GM12801 (cell line): ENCODE measurements around the gene TRIM22.

ENCODE experiments used
- TF ChIP-seq, protein P1 (sequence below): IDR thresholded peaks from one replicate; pipeline ENCODE4 v1.5.1; 2011; ENCODE audit warnings: control low read depth; ENCODE audit not compliant: insufficient read length; ENCODE audit errors: extremely low read depth

Gene TRIM22

DNA sequence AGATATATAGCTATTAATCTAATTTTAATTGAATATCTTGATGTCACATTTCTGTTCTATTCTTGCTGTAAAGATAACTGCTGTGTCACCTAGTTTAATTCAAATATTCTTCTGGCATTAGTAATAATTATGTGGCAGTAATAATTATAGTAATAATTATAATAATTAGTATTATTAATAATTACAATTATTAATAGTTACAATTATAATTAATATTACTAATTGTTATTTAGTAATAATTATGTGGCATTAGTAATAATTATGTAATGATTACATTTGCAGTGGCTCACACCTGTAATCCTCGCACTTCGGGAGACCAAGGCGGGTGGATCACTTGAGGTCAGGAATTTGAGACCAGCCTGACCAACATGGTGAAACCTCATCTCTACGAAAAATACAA lies 3.2 kb upstream of the TRIM22 start:
- TF ChIP-seq, protein P1, sequence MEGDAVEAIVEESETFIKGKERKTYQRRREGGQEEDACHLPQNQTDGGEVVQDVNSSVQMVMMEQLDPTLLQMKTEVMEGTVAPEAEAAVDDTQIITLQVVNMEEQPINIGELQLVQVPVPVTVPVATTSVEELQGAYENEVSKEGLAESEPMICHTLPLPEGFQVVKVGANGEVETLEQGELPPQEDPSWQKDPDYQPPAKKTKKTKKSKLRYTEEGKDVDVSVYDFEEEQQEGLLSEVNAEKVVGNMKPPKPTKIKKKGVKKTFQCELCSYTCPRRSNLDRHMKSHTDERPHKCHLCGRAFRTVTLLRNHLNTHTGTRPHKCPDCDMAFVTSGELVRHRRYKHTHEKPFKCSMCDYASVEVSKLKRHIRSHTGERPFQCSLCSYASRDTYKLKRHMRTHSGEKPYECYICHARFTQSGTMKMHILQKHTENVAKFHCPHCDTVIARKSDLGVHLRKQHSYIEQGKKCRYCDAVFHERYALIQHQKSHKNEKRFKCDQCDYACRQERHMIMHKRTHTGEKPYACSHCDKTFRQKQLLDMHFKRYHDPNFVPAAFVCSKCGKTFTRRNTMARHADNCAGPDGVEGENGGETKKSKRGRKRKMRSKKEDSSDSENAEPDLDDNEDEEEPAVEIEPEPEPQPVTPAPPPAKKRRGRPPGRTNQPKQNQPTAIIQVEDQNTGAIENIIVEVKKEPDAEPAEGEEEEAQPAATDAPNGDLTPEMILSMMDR, result no peak

DNA sequence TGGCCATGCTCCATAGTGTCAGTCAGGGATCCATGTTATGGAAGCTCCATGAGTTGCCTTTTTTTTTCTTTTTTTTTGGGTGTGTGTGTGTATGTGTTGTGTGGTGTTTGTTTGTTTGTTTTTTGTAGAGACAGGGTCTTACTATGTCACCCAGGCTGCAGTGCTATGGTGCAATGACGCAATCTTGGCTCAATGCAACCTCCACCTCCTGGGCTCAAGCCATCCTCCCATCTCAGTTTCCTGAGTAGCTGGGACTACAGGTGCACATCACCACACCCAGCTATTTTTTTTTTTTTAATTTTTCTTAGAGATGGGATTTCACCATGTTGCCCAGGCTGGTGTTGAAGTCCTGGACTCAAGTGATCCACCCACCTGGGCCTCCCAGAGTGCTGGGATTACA lies 1.1 kb upstream of the TRIM22 start:
- TF ChIP-seq, protein P1, result no peak

DNA sequence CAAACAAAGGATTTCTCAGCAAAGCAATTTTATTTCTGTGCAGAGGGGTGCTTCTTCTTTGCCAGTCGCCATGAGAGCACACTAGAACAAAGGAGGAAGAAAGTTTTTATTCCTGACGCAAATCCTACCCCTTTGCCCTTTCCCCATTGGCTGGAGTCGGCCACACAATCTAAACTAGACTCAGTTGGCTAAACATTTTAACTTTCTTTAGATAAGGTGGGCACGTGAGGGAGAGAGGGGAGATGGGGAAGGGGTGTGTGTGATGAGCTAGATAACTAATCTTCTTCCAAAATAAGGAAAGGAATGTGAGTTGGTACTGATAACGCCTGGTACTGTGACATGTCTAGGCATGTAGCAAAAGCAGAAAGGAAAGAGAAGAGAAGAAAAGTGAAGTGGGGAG lies 626 bp downstream of the TRIM22 start:
- TF ChIP-seq, protein P1, result no peak

DNA sequence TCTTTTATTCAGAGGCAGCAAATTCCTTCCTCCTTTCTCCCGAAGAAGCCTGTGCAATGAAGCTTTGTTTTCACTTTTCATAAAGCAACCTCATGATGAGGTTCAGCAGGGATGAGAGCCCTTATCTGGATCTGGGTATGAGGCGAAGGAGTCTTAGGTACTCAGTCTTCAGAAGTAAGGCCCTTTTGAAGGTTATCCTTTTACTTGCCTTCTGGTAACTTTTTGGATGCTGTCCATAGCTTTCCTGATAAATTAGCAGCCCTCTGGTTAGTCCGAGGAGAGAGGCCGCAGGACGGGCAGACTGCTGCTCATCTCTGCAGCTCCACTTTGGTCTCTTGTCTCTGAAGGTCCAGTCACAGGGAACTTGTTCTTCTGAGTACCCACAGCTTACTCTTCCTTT lies 1.1 kb downstream of the TRIM22 start:
- TF ChIP-seq, protein P1, result no peak

DNA sequence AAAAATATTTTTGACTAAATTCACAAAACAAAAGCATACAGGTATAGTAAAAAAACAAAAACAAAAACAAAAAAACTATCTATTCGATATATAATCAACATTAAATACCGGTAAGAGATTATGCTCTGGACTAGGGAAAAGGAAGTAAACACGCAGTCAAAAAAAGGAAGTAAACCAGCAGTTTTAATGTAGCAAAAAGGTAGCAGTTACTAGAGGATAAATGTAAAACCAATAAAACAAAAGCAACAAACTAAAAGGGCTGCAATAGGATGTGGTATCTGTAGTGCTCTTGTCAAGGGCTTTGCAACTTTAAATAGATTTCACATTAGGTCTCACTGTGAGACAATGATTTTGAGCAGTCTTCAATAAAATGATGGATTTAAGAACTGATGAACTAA lies 2.4 kb downstream of the TRIM22 start:
- TF ChIP-seq, protein P1, result no peak

DNA sequence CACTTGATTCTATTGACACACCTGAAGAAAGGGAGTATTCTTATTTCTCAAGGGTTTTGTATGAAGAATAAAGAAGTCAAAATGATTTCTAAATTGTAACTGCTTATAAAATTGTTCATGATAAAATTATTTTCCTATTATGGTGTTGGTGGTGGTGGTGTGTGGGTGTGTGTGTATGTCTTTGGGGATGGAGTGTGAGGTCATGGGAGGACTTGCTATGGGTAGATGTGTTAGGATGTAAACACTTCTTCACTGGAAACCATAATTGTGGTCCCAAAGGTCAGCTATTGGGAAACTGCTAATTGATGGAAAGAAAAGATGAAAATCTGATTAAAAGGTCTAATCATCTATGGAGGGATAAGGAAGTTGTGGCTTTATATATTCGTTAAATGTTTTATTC lies 5.1 kb downstream of the TRIM22 start:
- TF ChIP-seq, protein P1, result no peak

DNA sequence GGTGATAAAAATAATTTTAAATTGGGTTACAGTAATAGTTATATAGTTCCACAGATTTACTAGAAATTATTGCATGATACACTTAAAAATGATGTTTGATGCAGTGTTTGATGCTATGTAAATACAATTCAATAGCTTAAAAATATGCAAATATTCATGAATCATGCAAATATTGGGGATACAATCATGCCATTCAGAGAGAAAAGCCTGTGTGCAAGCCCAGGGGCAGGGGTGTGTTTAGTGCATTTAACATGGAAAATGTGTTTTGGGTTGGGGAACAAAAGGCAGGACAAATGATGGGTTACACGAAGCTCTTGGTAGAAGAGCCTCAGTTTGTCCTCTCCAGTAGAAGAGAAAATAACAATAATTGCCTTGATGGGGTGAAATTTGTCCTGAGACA lies 6.0 kb downstream of the TRIM22 start:
- TF ChIP-seq, protein P1, result no peak

DNA sequence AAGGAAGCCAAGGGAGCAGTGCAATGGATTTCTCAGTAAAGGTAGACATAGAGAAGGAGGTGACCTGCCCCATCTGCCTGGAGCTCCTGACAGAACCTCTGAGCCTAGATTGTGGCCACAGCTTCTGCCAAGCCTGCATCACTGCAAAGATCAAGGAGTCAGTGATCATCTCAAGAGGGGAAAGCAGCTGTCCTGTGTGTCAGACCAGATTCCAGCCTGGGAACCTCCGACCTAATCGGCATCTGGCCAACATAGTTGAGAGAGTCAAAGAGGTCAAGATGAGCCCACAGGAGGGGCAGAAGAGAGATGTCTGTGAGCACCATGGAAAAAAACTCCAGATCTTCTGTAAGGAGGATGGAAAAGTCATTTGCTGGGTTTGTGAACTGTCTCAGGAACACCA lies 6.6 kb downstream of the TRIM22 start:
- TF ChIP-seq, protein P1, result no peak
